Transverse colon (tissue), 4 donors: ENCODE data around the gene NEK2.

Source experiments
- EP300 ChIP-seq: sonication (generic); formaldehyde crosslinking; IDR thresholded peaks from one replicate; pipeline ENCODE4 v1.6.1; 2017; ENCODE audit warnings: antibody characterized with exemption, low read depth
- POLR2A ChIP-seq: fragments of 450-650 bp; IDR thresholded peaks from one replicate; pipeline ENCODE4 v1.6.1; 2016; ENCODE audit warnings: antibody characterized with exemption, mild to moderate bottlenecking, moderate library complexity
- POLR2AphosphoS5 ChIP-seq, 3 donors: sonication (generic); formaldehyde crosslinking; IDR thresholded peaks; one replicate each; pipeline ENCODE4 v1.6.1; 2016; ENCODE audit warnings: antibody characterized with exemption in 3 of 3
- TF ChIP-seq, protein P1 (sequence below), 5 experiments: fragments of 200-600 bp in 3 of 5; fragments of 450-650 bp in 2 of 5; sonication (generic) in 3 of 5; IDR thresholded peaks; 1 replicate in 2 of 5; 2 replicates in 3 of 5; pipeline ENCODE4 v1.5.1; 2016 to 2017; ENCODE audit warnings: antibody characterized with exemption in 5 of 5, inconsistent platforms in 3 of 5, mild to moderate bottlenecking in 2 of 5, moderate library complexity in 1 of 5

DNA sequence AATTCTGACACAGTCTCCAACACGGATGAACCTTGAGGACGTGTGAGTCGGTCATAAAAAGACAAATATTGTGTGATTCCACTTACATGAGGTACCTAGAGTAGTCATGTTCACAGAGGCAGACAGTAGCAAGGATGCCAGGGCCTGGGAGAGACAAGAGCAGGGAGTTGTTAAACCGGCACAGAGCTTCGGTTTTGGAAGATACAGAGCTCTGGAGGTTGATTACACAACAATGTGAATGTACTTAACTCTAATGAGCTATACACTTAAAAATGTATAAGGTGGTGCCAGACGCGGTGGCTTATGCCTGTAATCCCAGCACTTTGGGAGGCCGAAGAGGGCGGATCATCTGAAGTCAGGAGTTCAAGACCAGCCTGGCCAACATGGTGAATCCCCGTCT lies 37.8 kb upstream of the NEK2 start:
- no peak for TF ChIP-seq POLR2A
- TF ChIP-seq, protein P1, sequence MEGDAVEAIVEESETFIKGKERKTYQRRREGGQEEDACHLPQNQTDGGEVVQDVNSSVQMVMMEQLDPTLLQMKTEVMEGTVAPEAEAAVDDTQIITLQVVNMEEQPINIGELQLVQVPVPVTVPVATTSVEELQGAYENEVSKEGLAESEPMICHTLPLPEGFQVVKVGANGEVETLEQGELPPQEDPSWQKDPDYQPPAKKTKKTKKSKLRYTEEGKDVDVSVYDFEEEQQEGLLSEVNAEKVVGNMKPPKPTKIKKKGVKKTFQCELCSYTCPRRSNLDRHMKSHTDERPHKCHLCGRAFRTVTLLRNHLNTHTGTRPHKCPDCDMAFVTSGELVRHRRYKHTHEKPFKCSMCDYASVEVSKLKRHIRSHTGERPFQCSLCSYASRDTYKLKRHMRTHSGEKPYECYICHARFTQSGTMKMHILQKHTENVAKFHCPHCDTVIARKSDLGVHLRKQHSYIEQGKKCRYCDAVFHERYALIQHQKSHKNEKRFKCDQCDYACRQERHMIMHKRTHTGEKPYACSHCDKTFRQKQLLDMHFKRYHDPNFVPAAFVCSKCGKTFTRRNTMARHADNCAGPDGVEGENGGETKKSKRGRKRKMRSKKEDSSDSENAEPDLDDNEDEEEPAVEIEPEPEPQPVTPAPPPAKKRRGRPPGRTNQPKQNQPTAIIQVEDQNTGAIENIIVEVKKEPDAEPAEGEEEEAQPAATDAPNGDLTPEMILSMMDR (IDR thresholded peaks at IDR 0.05) = no peak
- TF ChIP-seq EP300 = no peak
- no peak for TF ChIP-seq POLR2AphosphoS5 (IDR thresholded peaks at IDR 0.05)
